Astrocyte of the spinal cord (primary cell): ENCODE measurements around the gene TOMM6.

ENCODE experiments used
- DNase-seq: peaks from one replicate; pipeline ENCODE4 v3.0.0; 2011; ENCODE audit warnings: low read depth, low spot score
- H3K4me3 ChIP-seq: 2 replicates; pipeline ENCODE4 v1.5.1; 2011; ENCODE audit warnings: low read depth, mild to moderate bottlenecking, low read length, moderate library complexity
- in situ Hi-C: cut with HindIII; loops from 2 replicates; pipeline ENCODE4 v1.10.0; 2017; ENCODE audit warnings: low sequenced_read_pairs
- TF ChIP-seq, protein P1 (sequence below): IDR thresholded peaks from 2 replicates; pipeline ENCODE4 v1.5.1; 2012; ENCODE audit warnings: low read depth, mild to moderate bottlenecking, low read length, inconsistent platforms

The TOMM6 gene

DNA sequence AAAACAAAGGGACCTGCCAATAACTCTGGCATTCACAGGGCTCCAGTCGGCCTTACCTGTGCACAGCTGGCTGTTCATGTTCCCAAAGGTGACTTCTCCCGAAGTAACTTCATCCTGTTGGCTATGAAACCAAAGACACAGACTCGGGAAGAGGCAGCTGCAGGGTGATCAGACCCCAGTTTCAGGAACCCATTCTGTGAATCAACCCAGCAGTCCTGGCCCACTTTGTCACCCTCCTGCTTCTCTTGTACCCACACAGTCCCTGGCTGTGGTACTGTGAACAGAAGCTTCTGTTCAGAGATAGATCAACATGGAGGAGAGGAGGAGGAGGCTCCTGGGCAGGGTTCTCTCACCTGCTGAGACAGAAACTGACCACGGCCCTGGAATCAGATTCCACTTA is 31.6 kb upstream of the TOMM6 start:
- no peak overlapping the region for H3K4me3 ChIP-seq
- TF ChIP-seq, protein P1, sequence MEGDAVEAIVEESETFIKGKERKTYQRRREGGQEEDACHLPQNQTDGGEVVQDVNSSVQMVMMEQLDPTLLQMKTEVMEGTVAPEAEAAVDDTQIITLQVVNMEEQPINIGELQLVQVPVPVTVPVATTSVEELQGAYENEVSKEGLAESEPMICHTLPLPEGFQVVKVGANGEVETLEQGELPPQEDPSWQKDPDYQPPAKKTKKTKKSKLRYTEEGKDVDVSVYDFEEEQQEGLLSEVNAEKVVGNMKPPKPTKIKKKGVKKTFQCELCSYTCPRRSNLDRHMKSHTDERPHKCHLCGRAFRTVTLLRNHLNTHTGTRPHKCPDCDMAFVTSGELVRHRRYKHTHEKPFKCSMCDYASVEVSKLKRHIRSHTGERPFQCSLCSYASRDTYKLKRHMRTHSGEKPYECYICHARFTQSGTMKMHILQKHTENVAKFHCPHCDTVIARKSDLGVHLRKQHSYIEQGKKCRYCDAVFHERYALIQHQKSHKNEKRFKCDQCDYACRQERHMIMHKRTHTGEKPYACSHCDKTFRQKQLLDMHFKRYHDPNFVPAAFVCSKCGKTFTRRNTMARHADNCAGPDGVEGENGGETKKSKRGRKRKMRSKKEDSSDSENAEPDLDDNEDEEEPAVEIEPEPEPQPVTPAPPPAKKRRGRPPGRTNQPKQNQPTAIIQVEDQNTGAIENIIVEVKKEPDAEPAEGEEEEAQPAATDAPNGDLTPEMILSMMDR = no peak
- in situ Hi-C loops = no loop called here
- DNase-seq = no peak

DNA sequence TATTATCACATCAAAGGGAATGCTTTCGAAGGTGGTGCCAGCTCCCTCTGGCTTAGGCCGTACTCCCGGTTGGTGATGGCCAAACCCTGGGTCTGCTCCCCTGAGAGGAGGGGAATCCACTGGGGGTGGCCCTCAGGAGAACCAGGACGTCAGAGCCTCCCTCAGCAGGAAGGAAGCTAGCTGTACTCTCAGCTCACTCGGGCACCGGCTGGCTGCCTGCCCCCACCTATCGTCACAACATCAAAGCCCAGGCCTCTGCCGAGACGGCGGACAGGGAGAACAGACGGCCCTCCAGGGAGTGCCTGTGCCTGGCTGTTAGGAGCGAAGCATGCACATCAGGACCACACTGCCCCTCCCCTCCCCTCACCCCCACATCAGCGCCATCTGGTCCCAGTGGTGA is 31.1 kb upstream of the TOMM6 start:
- TF ChIP-seq, protein P1 = no peak
- DNase-seq = no peak
- in situ Hi-C loops = no loop called here
- no peak overlapping the region for H3K4me3 ChIP-seq

DNA sequence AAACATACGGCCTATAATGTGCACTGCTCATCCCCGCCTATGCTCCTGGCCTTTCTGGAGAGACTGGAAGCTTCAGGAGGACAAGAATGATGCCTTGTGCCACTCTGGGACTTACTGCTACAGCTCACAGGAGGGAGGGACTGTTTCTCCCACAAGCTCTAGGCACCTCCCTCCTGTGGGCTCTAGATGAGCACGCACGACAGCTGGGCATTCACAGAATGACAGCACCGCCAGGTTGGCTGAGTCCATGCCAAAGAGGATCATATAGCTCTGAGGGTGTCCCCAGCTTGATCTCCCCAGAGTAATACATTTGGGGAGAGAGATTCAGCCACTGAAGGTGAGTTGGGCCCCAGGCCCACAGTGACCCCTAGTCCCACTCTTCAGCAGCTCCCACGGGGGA is 30.2 kb upstream of the TOMM6 start:
- in situ Hi-C loops = no loop called here
- DNase-seq = no peak
- TF ChIP-seq, protein P1 = no peak

DNA sequence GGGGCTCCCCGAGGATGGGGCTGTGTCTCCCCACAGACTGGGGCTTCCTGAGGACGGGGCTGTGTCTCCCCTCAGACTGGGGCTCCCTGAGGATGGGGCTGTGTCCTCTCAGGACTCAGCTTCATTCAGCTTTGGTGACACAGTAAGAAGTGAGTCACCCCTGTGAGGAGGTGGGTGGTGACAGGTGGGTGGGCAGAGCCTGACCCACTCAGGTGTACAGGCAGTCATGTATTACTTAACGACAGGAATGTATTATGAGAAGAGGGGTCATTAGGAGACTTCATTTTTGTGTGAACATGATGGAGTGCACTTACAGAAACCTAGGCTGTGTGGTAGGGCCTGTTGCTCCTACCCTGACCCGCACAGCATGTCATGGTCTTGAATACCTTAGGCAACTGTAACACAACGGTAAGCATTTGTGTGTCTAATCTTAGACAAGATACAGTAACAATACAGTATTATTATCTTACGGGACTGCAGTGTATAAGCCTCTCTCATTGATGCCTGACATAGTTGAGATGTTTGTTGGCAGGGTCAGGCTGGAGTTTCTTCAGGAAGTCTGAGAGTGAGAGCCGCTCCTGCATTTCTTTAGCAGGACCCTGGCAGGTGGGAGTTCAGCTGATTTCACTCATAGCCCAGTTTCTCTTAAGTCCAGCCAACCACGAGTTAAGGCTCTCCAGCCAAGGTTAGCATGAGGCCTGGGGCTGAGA is 29.4 kb upstream of the TOMM6 start:
- H3K4me3 ChIP-seq = no peak overlapping the region
- TF ChIP-seq, protein P1 = no peak
- no peak for DNase-seq
- in situ Hi-C loops = no loop called here

More for the DNA sequence above, 30.2 kb upstream of the TOMM6 start:
- H3K4me3 ChIP-seq = no peak overlapping the region

DNA sequence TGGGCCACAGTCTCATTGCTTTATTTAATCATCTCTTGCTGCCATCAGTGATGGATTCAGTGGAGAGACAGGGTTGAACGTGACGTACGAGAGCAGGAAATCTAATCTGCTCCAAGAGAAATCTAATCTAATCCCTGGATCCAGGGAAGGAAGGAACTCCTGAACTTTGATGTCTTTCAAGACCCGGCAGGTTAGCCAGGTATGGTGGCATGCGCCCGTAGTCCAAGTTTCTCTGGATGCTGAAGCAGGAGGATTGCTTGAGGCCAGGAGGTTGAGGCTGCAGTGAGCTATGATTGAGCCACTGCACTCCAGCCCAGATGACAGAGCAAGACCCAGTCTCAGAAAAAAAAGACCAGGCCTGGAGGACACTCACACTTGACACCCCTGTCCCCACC is 28.9 kb upstream of the TOMM6 start:
- no peak overlapping the region for H3K4me3 ChIP-seq
- in situ Hi-C loops = no loop called here
- TF ChIP-seq, protein P1 = no peak
- no peak for DNase-seq

DNA sequence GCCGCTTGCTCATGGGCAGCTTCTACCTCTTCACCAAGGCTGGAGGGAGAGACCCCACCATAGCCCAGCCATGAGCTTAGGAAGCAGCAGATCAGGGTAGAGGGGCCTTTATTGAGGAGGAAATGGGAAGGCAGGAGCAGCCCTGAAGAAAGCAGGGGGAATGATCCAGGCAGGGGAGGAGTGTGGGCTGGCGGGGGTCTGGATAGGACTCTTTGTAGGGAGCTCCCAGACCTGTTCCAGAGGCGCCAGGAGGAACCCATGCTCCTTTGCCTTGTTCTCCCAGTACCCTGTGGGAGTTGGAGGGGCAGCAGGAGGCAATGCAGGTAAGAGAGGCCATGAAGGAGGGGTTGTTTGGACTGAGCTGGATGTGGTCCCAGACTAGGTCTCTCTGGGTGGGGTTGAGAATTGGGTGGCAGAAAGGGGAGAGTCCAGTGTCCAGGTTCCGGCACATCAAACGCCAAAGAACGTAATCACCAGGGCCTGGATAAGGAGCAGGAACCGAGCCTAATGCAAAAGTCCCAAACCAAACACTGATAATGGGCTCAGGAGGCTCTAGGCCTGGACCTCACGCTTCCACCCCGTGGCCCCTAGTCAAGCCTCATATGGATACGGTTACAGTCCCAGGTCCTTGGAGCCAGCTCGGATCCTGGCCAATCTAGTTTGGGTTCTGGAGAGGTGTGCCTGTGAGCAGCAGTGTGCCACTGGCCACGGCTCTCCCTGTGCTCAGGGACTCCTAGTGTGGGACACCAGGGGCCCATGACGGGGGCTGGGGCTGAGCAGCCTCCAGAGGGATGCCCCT is 28.2 kb upstream of the TOMM6 start:
- in situ Hi-C loops = no loop called here
- H3K4me3 ChIP-seq = no peak overlapping the region
- TF ChIP-seq, protein P1 = no peak
- no peak for DNase-seq
